HEK293T (cell line): Measurements from ENCODE around the gene TRAF3.

Experiments used
- BHLHE40 ChIP-seq: fragments of 450-650 bp; IDR thresholded peaks from 2 replicates; pipeline ENCODE4 v1.6.1; 2016; ENCODE audit warnings: mild to moderate bottlenecking, moderate library complexity, borderline replicate concordance
- ELF4 ChIP-seq: fragments of 450-650 bp; IDR thresholded peaks from 2 replicates; pipeline ENCODE4 v1.6.1; 2017; ENCODE audit warnings: antibody characterized with exemption
- FOXA1 ChIP-seq: fragments of 450-650 bp; IDR thresholded peaks from 2 replicates; pipeline ENCODE4 v1.6.1; 2016; ENCODE audit warnings: mild to moderate bottlenecking
- FOXK2 ChIP-seq: fragments of 450-650 bp; IDR thresholded peaks from 2 replicates; pipeline ENCODE4 v1.6.1; 2016; ENCODE audit warnings: mild to moderate bottlenecking
- FOXM1 ChIP-seq: fragments of 450-650 bp; IDR thresholded peaks from 2 replicates; pipeline ENCODE4 v1.6.1; 2017; ENCODE audit warnings: mild to moderate bottlenecking, borderline replicate concordance
- HDGF ChIP-seq: fragments of 450-650 bp; IDR thresholded peaks from 2 replicates; pipeline ENCODE4 v1.6.1; 2017; ENCODE audit warnings: antibody characterized with exemption, borderline replicate concordance
- L3MBTL2 ChIP-seq: fragments of 450-650 bp; conservative IDR thresholded peaks from 2 replicates; pipeline ENCODE4 v1.6.1; 2016; ENCODE audit warnings: mild to moderate bottlenecking
- NFRKB ChIP-seq: fragments of 450-650 bp; IDR thresholded peaks from 2 replicates; pipeline ENCODE4 v1.6.1; 2016; ENCODE audit warnings: mild to moderate bottlenecking, moderate library complexity
- PKNOX1 ChIP-seq: fragments of 450-650 bp; IDR thresholded peaks from 2 replicates; pipeline ENCODE4 v1.6.1; 2016
- SUZ12 ChIP-seq: fragments of 450-650 bp; IDR thresholded peaks from 2 replicates; pipeline ENCODE4 v1.6.1; 2016; ENCODE audit warnings: mild to moderate bottlenecking
- ZNF384 ChIP-seq: fragments of 450-650 bp; IDR thresholded peaks from 2 replicates; pipeline ENCODE4 v1.6.1; 2016

GRCh38 chr14:102775855-102776760, 1.1 kb upstream of the TRAF3 start:
- TF ChIP-seq BHLHE40, result no peak
- no peak for TF ChIP-seq PKNOX1
- no peak for TF ChIP-seq ELF4
- TF ChIP-seq FOXA1, result no peak
- TF ChIP-seq ZNF384, result no peak
- no peak for TF ChIP-seq FOXM1
- no peak for TF ChIP-seq HDGF
- no peak for TF ChIP-seq FOXK2
- no peak for TF ChIP-seq SUZ12
- no peak for TF ChIP-seq NFRKB
- no peak for TF ChIP-seq L3MBTL2
